Measurements from ENCODE around the gene ELOVL6.

Gene ELOVL6

DNA sequence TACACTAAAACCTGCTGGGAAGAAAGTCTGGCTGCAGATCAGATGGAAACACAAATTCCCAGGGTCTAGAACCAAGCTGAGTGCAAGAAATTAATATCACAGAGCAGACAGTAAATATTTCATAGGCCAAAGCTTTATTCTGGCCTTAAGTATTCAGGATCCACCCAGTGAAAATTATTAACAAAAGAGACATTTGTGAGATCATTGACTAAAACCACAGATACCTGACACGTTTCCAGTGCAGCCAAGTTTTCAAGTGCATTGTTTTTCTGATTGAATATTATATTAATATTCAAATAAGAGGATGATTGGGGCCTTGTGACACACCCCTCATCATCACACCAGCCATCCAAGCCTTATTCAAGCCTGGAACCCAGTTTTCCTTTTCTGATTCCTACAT lies 10.3 kb downstream of the ELOVL6 start:
- TF ChIP-seq CTCF (IDR thresholded peaks at IDR 0.05), result no peak
- H3K27ac ChIP-seq, result no peak overlapping the region
- no peaks in the 10 kb centered on the region for H3K36me3 ChIP-seq

DNA sequence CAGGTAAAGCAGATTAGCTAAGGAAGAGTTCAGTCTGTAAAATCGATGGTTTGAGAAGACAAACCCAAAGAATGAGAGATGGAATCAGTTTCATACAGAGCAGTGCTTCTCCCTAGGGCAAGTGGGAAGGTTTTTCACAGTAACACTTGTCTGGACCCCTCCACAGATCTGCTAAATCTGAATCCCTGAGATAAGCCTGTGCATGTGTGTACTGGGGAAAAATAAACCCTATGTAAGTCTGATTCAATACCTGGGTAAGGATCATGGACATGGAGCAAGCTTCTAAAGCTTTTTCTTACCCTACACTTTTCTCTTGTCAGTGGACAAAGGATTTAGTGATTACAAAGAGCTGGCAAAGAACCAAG lies 13.6 kb downstream of the ELOVL6 start:
- no peak for TF ChIP-seq CTCF (IDR thresholded peaks at IDR 0.05)
- Histone ChIP-seq H3K4me3 (ENCODE audit: low read depth in 1 of 2, low read length in 1 of 2) (no peak overlapping the region), H3K27ac (no peak overlapping the region), H3K36me3 (no peaks in the 10 kb centered on the region), H3K4me1 (ENCODE audit: control insufficient read depth in 1 of 2, insufficient read depth in 1 of 2, low read depth in 1 of 2, low read length in 1 of 2) (no peaks in the 10 kb centered on the region), H3K9me3 (no peaks in the 10 kb centered on the region), H3K27me3 (no peaks in the 10 kb centered on the region)

More for the DNA sequence above, 10.3 kb downstream of the ELOVL6 start:
- no peaks in the 10 kb centered on the region for H3K27me3 ChIP-seq
- no peak overlapping the region for H3K4me3 ChIP-seq (ENCODE audit: low read depth in 1 of 2, low read length in 1 of 2)
- no peaks in the 10 kb centered on the region for H3K9me3 ChIP-seq
- H3K4me1 ChIP-seq (ENCODE audit: control insufficient read depth in 1 of 2, insufficient read depth in 1 of 2, low read depth in 1 of 2, low read length in 1 of 2), result no peaks in the 10 kb centered on the region

DNA sequence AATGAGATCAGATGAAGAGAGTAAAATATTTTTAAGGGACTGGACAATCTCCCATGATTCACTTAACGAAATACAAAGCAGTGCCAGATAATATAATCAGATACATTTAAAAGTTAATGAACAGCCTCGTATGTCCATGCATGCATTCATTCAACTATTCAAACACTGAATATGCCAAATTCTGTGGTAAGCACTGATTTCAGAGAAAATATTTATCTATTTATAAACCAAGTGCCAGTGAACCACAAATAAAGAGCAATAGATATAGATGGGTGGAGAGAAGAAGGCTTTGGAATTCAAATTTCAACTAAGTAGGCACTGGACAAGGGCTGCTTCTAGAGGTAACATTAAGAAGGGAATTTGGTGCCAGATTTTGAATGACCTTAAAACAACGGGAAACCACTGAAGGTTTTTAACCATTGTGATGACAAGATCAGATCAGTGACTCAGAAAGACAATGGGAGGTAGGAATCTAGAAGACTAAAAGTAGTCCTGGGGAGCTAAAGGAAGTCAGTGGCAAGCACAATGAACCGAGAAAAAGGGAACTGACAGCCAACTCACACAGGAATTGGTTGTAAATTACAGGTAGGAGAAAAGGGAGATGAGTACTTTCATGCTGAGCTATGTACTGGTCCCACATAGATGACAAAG lies 14.2 kb downstream of the ELOVL6 start:
- Histone ChIP-seq H3K4me1 (ENCODE audit: control insufficient read depth in 1 of 2, insufficient read depth in 1 of 2, low read depth in 1 of 2, low read length in 1 of 2) (no peaks in the 10 kb centered on the region), H3K9me3 (no peaks in the 10 kb centered on the region), H3K27me3 (no peaks in the 10 kb centered on the region), H3K4me3 (ENCODE audit: low read depth in 1 of 2, low read length in 1 of 2) (no peak overlapping the region), H3K27ac (no peak overlapping the region), H3K36me3 (no peaks in the 10 kb centered on the region)
- TF ChIP-seq CTCF (IDR thresholded peaks at IDR 0.05), result no peak

DNA sequence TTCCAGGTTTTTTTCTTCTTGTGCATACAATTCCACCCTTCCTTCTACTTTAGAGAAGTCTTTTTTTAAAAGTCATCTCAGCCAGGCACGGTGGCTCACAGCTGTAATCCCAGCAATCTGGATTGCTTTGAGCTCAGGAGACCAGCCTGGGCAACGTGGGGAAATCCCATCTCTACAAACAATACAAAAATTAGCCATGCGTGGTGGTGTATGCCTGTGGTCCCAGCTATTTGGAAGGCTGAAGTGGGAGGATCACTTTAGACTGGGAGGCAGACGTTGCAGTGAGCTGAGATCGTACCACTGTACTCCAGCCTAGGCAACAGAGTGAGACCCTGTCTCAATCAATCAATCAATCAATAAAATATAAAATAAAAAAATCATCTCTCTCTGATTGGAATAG lies 14.8 kb downstream of the ELOVL6 start:
- Histone ChIP-seq H3K4me1 (ENCODE audit: control insufficient read depth in 1 of 2, insufficient read depth in 1 of 2, low read depth in 1 of 2, low read length in 1 of 2) (no peaks in the 10 kb centered on the region), H3K9me3 (no peaks in the 10 kb centered on the region), H3K27ac (no peak overlapping the region), H3K36me3 (no peaks in the 10 kb centered on the region), H3K27me3 (no peaks in the 10 kb centered on the region), H3K4me3 (ENCODE audit: low read depth in 1 of 2, low read length in 1 of 2) (no peak overlapping the region)
- no peak for TF ChIP-seq CTCF (IDR thresholded peaks at IDR 0.05)

GRCh38 chr4:110183058-110183457 lies 15.4 kb downstream of the ELOVL6 start:
- no peaks in the 10 kb centered on the region for H3K4me1 ChIP-seq (ENCODE audit: control insufficient read depth in 1 of 2, insufficient read depth in 1 of 2, low read depth in 1 of 2, low read length in 1 of 2)
- H3K9me3 ChIP-seq, result no peaks in the 10 kb centered on the region
- no peak overlapping the region for H3K4me3 ChIP-seq (ENCODE audit: low read depth in 1 of 2, low read length in 1 of 2)
- no peak overlapping the region for H3K27ac ChIP-seq
- H3K27me3 ChIP-seq, result no peaks in the 10 kb centered on the region
- TF ChIP-seq CTCF (IDR thresholded peaks at IDR 0.05), result no peak
- no peaks in the 10 kb centered on the region for H3K36me3 ChIP-seq

DNA sequence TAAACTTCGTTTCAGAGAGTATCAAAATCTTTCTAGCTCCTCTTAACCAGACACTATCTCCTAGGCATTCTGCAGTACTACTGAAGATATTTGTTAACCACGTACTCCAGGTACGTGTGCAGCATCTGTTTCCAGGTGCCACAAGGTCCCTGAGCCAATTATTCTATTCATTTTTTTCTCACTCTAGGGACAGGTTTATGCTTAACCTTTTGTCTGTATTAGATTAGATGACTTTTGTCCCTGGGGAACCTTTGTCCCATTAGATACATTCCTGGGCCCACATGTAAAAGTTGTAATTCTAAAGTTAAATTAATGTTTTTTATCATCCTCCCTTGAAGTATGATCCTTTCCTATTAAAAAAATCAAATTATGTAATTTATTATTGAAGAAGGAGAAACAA lies 16.5 kb downstream of the ELOVL6 start:
- Histone ChIP-seq H3K4me3 (ENCODE audit: low read depth in 1 of 2, low read length in 1 of 2) (no peak overlapping the region), H3K9me3 (no peaks in the 10 kb centered on the region), H3K27me3 (no peaks in the 10 kb centered on the region), H3K27ac (no peak overlapping the region), H3K4me1 (ENCODE audit: control insufficient read depth in 1 of 2, insufficient read depth in 1 of 2, low read depth in 1 of 2, low read length in 1 of 2) (no peaks in the 10 kb centered on the region), H3K36me3 (no peaks in the 10 kb centered on the region)
- no peak for TF ChIP-seq CTCF (IDR thresholded peaks at IDR 0.05)

Measured in neutrophil (primary cell).